Neural progenitor cell (in vitro differentiated cells): ENCODE measurements around the gene MT1HL1. TPM values are rescaled to one million over a fixed set of nuclear protein-coding genes. Genes with fewer than 3 reads are reported as not detected.

Source experiments
- DNase-seq: peaks from one replicate; pipeline ENCODE4 v3.0.0-alpha.2; 2016; ENCODE audit warnings: low spot score
- H2AFZ ChIP-seq: fragments of 200-600 bp; sonication (generic); replicated peaks from 2 replicates; pipeline ENCODE4 v1.6.1; 2016; ENCODE audit warnings: antibody characterized with exemption
- H3F3A ChIP-seq: fragments of 200-600 bp; sonication (generic); 2 replicates; pipeline ENCODE4 v1.6.1; 2016; ENCODE audit warnings: antibody characterized with exemption, low read depth
- H3K27ac ChIP-seq: fragments of 200-600 bp; sonication (generic); 2 replicates; pipeline ENCODE4 v1.5.1; 2016; ENCODE audit warnings: mild to moderate bottlenecking
- H3K27me3 ChIP-seq: fragments of 200-600 bp; sonication (generic); 2 replicates; pipeline ENCODE4 v1.6.1; 2016; ENCODE audit warnings: mild to moderate bottlenecking, moderate library complexity
- H3K36me3 ChIP-seq: fragments of 200-600 bp; sonication (generic); 2 replicates; pipeline ENCODE4 v1.5.1; 2016
- H3K4me1 ChIP-seq: fragments of 200-600 bp; sonication (generic); 2 replicates; pipeline ENCODE4 v1.6.1; 2016; ENCODE audit warnings: mixed run types
- H3K4me2 ChIP-seq: fragments of 200-600 bp; sonication (generic); 2 replicates; pipeline ENCODE4 v1.6.1; 2016
- H3K4me3 ChIP-seq: fragments of 200-600 bp; sonication (generic); 2 replicates; pipeline ENCODE4 v1.5.1; 2016
- H3K79me2 ChIP-seq: fragments of 200-600 bp; sonication (generic); 2 replicates; pipeline ENCODE4 v1.6.1; 2016; ENCODE audit warnings: low read depth
- H3K9ac ChIP-seq: fragments of 200-600 bp; sonication (generic); 2 replicates; pipeline ENCODE4 v1.6.1; 2016
- H3K9me3 ChIP-seq: fragments of 200-600 bp; sonication (generic); 2 replicates; pipeline ENCODE4 v1.5.1; 2016; ENCODE audit warnings: low read depth
- H4K20me1 ChIP-seq: fragments of 200-600 bp; sonication (generic); 2 replicates; pipeline ENCODE4 v1.6.1; 2016; ENCODE audit warnings: low read depth
- H3K27ac Mint-ChIP-seq: 3 replicates; pipeline ENCODE4 v1.8.0; 2021; ENCODE audit warnings: mixed read lengths
- H3K27me3 Mint-ChIP-seq: 2 replicates; pipeline ENCODE4 v1.8.0; 2022; ENCODE audit warnings: low read depth, mild to moderate bottlenecking, inconsistent platforms, moderate library complexity, mixed read lengths; ENCODE audit not compliant: insufficient read depth
- H3K36me3 Mint-ChIP-seq: 3 replicates; pipeline ENCODE4 v1.8.0; 2021; ENCODE audit warnings: mixed read lengths
- H3K4me1 Mint-ChIP-seq: 3 replicates; pipeline ENCODE4 v1.8.0; 2021; ENCODE audit warnings: mixed read lengths
- H3K4me3 Mint-ChIP-seq: 3 replicates; pipeline ENCODE4 v1.8.0; 2021; ENCODE audit warnings: mild to moderate bottlenecking, moderate library complexity, mixed read lengths
- H3K9me3 Mint-ChIP-seq: 3 replicates; pipeline ENCODE4 v1.8.0; 2020; ENCODE audit warnings: mixed read lengths
- EZH2 ChIP-seq: fragments of 200-600 bp; sonication (generic); IDR thresholded peaks from 2 replicates; pipeline ENCODE4 v1.6.1; 2017; ENCODE audit warnings: antibody characterized with exemption, mild to moderate bottlenecking, moderate library complexity
- EZH2phosphoT487 ChIP-seq: fragments of 200-600 bp; sonication (generic); IDR thresholded peaks from 2 replicates; pipeline ENCODE4 v1.6.1; 2017; ENCODE audit warnings: antibody characterized with exemption
- total RNA-seq: library from RNA; depleted of rRNA; stranded (reverse); fragments of >200 nt; gene quantifications from 2 replicates; pipeline ENCODE4 v1.2.3, GENCODE V29; 2015; ENCODE audit warnings: low replicate concordance
- TF ChIP-seq, protein P1 (sequence below): fragments of 200-600 bp; sonication (generic); IDR thresholded peaks from 2 replicates; pipeline ENCODE4 v1.5.1; 2017; ENCODE audit warnings: antibody characterized with exemption, mild to moderate bottlenecking

MT1HL1 gene
- total RNA-seq, 1 donor from 2014 or later: not detected

DNA sequence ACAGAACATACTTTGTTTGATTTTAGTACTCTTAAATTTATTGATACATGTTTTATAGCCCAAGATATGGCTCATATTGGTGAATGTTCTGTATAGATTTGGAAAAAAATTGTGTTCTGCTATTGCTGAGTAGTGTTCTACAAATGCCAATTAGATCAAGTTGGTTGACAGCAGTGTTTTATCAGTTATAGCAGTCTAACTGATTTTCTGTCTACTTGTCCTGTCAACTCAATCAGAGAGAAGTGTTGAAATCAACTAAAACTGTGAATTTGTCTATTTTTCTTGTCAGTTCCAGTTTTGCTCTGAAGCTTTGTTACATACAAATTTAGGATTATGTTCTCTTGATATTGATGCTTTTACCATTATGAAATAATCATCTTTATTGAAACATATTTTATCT is 14.7 kb upstream of the MT1HL1 start:
- H3K4me3 Mint-ChIP-seq: no peak overlapping the region
- no peak overlapping the region for H3K27ac Mint-ChIP-seq
- no peaks in the 10 kb centered on the region for H3K36me3 Mint-ChIP-seq
- H3K9me3 ChIP-seq: no peaks in the 10 kb centered on the region
- H3K4me1 Mint-ChIP-seq: peaks cover 3% of the 10 kb centered on the region
- no peak overlapping the region for H3K9ac ChIP-seq
- H3K27ac ChIP-seq: no peak overlapping the region
- DNase-seq: no peak
- no peak overlapping the region for H3K4me2 ChIP-seq
- no peak overlapping the region for H3K4me3 ChIP-seq
- no peak overlapping the region for H2AFZ ChIP-seq
- TF ChIP-seq, protein P1, sequence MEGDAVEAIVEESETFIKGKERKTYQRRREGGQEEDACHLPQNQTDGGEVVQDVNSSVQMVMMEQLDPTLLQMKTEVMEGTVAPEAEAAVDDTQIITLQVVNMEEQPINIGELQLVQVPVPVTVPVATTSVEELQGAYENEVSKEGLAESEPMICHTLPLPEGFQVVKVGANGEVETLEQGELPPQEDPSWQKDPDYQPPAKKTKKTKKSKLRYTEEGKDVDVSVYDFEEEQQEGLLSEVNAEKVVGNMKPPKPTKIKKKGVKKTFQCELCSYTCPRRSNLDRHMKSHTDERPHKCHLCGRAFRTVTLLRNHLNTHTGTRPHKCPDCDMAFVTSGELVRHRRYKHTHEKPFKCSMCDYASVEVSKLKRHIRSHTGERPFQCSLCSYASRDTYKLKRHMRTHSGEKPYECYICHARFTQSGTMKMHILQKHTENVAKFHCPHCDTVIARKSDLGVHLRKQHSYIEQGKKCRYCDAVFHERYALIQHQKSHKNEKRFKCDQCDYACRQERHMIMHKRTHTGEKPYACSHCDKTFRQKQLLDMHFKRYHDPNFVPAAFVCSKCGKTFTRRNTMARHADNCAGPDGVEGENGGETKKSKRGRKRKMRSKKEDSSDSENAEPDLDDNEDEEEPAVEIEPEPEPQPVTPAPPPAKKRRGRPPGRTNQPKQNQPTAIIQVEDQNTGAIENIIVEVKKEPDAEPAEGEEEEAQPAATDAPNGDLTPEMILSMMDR: no peak
- no peak for TF ChIP-seq EZH2phosphoT487
- TF ChIP-seq EZH2: no peak
- H3K27me3 Mint-ChIP-seq: no peaks in the 10 kb centered on the region
- H3K36me3 ChIP-seq: no peaks in the 10 kb centered on the region
- H3K79me2 ChIP-seq: no peaks in the 10 kb centered on the region
- H3F3A ChIP-seq: no peaks in the 10 kb centered on the region
- H3K4me1 ChIP-seq: peaks cover 11% of the 10 kb centered on the region
- no peaks in the 10 kb centered on the region for H3K27me3 ChIP-seq
- H4K20me1 ChIP-seq: no peaks in the 10 kb centered on the region
- H3K9me3 Mint-ChIP-seq: peaks cover 2% of the 10 kb centered on the region

- Histone ChIP-seq H3K9ac (no peak overlapping the region), H3K36me3 (no peaks in the 10 kb centered on the region), H3K4me3 (no peak overlapping the region), H3K27me3 (no peaks in the 10 kb centered on the region), H2AFZ (peak overlapping the region; percentile 80), H4K20me1 (no peaks in the 10 kb centered on the region), H3K79me2 (no peaks in the 10 kb centered on the region), H3K4me1 (peaks cover 11% of the 10 kb centered on the region), H3F3A (no peaks in the 10 kb centered on the region), H3K9me3 (no peaks in the 10 kb centered on the region), H3K4me2 (peak overlapping the region; percentile 9), H3K27ac (no peak overlapping the region)
- peak; percentile 35 for DNase-seq
- Mint-ChIP-seq H3K9me3 (peaks cover 2% of the 10 kb centered on the region), H3K27me3 (no peaks in the 10 kb centered on the region), H3K27ac (no peak overlapping the region), H3K36me3 (no peaks in the 10 kb centered on the region), H3K4me3 (no peak overlapping the region), H3K4me1 (peaks cover 8% of the 10 kb centered on the region)
- TF ChIP-seq, protein P1: no peak
- TF ChIP-seq EZH2 (no peak), EZH2phosphoT487 (no peak)
Observed at GRCh38 chr1:237016626-237017025, 12.4 kb upstream of the MT1HL1 start.

DNA sequence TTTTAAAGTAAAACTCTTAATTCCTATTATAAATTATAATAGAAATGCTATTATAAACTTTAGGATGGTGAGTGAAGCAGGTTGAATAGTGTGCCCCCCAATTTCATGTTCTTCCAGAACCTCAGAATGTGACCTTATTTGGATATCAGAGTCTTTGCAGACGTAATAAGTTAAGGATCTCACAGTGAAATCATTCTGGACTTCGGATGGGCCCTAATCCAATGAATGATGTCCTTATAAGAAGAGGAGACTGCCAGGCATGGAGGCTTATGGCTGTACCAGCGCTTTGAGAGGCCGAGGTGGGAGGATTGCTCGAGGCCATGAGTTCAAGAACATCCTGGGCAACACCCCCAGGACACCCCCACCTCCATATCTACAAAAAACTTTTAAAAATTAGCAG is 9.4 kb upstream of the MT1HL1 start:
- H3K79me2 ChIP-seq: no peaks in the 10 kb centered on the region
- no peaks in the 10 kb centered on the region for H3F3A ChIP-seq
- no peaks in the 10 kb centered on the region for H4K20me1 ChIP-seq
- no peaks in the 10 kb centered on the region for H3K27me3 ChIP-seq
- no peak overlapping the region for H3K4me2 ChIP-seq
- H3K4me1 ChIP-seq: peaks cover 11% of the 10 kb centered on the region
- H3K4me3 ChIP-seq: no peak overlapping the region
- H3K27ac ChIP-seq: no peak overlapping the region
- no peak overlapping the region for H3K9ac ChIP-seq
- Mint-ChIP-seq H3K4me1 (peaks cover 8% of the 10 kb centered on the region), H3K27ac (no peak overlapping the region), H3K4me3 (no peak overlapping the region), H3K9me3 (peaks cover 2% of the 10 kb centered on the region), H3K36me3 (no peaks in the 10 kb centered on the region), H3K27me3 (no peaks in the 10 kb centered on the region)
- H3K36me3 ChIP-seq: no peaks in the 10 kb centered on the region
- no peaks in the 10 kb centered on the region for H3K9me3 ChIP-seq
- no peak for TF ChIP-seq EZH2phosphoT487
- no peak for TF ChIP-seq EZH2
- TF ChIP-seq, protein P1: no peak
- no peak for DNase-seq
- no peak overlapping the region for H2AFZ ChIP-seq
